WTC11 (cell line): Measurements from ENCODE around the gene MITF. TPM values are rescaled to one million over a fixed set of nuclear protein-coding genes. Genes with fewer than 3 reads are reported as not detected.

Source experiments
- ATAC-seq: fragments of 200-7000 bp; cut with Tn5 transposase; 2 replicates; pipeline ENCODE4 v1.10.0; 2021; ENCODE audit warnings: mild to moderate bottlenecking, moderate library complexity
- CTCF ChIA-PET: fragments of 300-600 bp; sonication (Branson Sonifier 250); formaldehyde crosslinking; loops from one replicate; lab custom pipeline; 2021; ENCODE audit warnings: antibody characterized with exemption; lab: Charles Lee
- POLR2A ChIA-PET: fragments of 350-600 bp; sonication (Branson Sonifier 250); formaldehyde crosslinking; loops from one replicate; lab custom pipeline; 2021; ENCODE audit warnings: antibody characterized with exemption; lab: Charles Lee
- DNase-seq: peaks from one replicate; pipeline ENCODE4 v3.0.0; 2021; ENCODE audit warnings: low spot score
- H3K27ac Mint-ChIP-seq: 2 replicates; pipeline ENCODE4 v1.8.0; 2021; ENCODE audit warnings: mixed read lengths
- H3K27me3 Mint-ChIP-seq: 2 replicates; pipeline ENCODE4 v1.8.0; 2021; ENCODE audit warnings: low read depth, mild to moderate bottlenecking, moderate library complexity, mixed read lengths
- H3K36me3 Mint-ChIP-seq: 2 replicates; pipeline ENCODE4 v1.8.0; 2021; ENCODE audit warnings: mixed read lengths
- H3K4me1 Mint-ChIP-seq: 2 replicates; pipeline ENCODE4 v1.8.0; 2022; ENCODE audit warnings: mixed read lengths
- H3K4me3 Mint-ChIP-seq: 2 replicates; pipeline ENCODE4 v1.8.0; 2021; ENCODE audit warnings: mild to moderate bottlenecking, moderate library complexity, mixed read lengths
- H3K9me3 Mint-ChIP-seq: 2 replicates; pipeline ENCODE4 v1.8.0; 2021; ENCODE audit warnings: mixed read lengths
- CTCF ChIP-seq: fragments of 200-600 bp; IDR thresholded peaks from 2 replicates; pipeline ENCODE4 v1.8.0; 2022; ENCODE audit warnings: antibody characterized with exemption
- ETV6 ChIP-seq: sonication (generic); formaldehyde crosslinking; IDR thresholded peaks from 2 replicates; pipeline ENCODE4 v1.8.1; 2022; ENCODE audit warnings: mild to moderate bottlenecking, missing genetic modification reagents
- NR1H2 ChIP-seq: sonication (generic); formaldehyde crosslinking; IDR thresholded peaks from 2 replicates; pipeline ENCODE4 v1.9.0; 2021; ENCODE audit warnings: mild to moderate bottlenecking, moderate library complexity, missing genetic modification reagents
- RORB ChIP-seq: fragments of 250-450 bp; sonication (Bioruptor Pico); IDR thresholded peaks from 2 replicates; pipeline ENCODE4 v1.9.0; 2021; ENCODE audit warnings: mild to moderate bottlenecking
- USF1 ChIP-seq: sonication (generic); formaldehyde crosslinking; IDR thresholded peaks from 2 replicates; pipeline ENCODE4 v1.8.0; 2022; ENCODE audit warnings: mild to moderate bottlenecking, missing genetic modification reagents
- ZBTB21 ChIP-seq: sonication (generic); formaldehyde crosslinking; IDR thresholded peaks from 2 replicates; pipeline ENCODE4 v1.8.1; 2023; ENCODE audit warnings: mild to moderate bottlenecking, missing genetic modification reagents, borderline replicate concordance
- ZNF121 ChIP-seq: sonication (generic); formaldehyde crosslinking; IDR thresholded peaks from 2 replicates; pipeline ENCODE4 v1.8.0; 2023; ENCODE audit warnings: missing genetic modification reagents
- ZNF138 ChIP-seq: sonication (generic); formaldehyde crosslinking; conservative IDR thresholded peaks from 2 replicates; pipeline ENCODE4 v1.8.1; 2022; ENCODE audit warnings: mild to moderate bottlenecking, moderate library complexity, missing genetic modification reagents
- ZNF263 ChIP-seq: sonication (generic); formaldehyde crosslinking; IDR thresholded peaks from 2 replicates; pipeline ENCODE4 v1.8.1; 2022; ENCODE audit warnings: low read depth, mild to moderate bottlenecking, moderate library complexity, missing genetic modification reagents
- ZNF317 ChIP-seq: sonication (generic); formaldehyde crosslinking; IDR thresholded peaks from 2 replicates; pipeline ENCODE4 v1.8.1; 2023; ENCODE audit warnings: low read depth, mild to moderate bottlenecking, moderate library complexity, missing genetic modification reagents, borderline replicate concordance
- ZNF416 ChIP-seq: fragments of 250-450 bp; sonication (Bioruptor Pico); IDR thresholded peaks from 2 replicates; pipeline ENCODE4 v1.9.0; 2021; ENCODE audit warnings: mild to moderate bottlenecking, inconsistent platforms
- total RNA-seq: library from RNA; stranded (reverse); gene quantifications from 3 replicates; pipeline ENCODE4 v1.2.3, GENCODE V29; 2021
- TF ChIP-seq, protein P1 (sequence below): sonication (generic); formaldehyde crosslinking; IDR thresholded peaks from 2 replicates; pipeline ENCODE4 v1.8.1; 2023; ENCODE audit warnings: mild to moderate bottlenecking, missing genetic modification reagents
- TF ChIP-seq, protein P2 (sequence below): sonication (generic); formaldehyde crosslinking; IDR thresholded peaks from 2 replicates; pipeline ENCODE4 v1.8.1; 2022; ENCODE audit warnings: mild to moderate bottlenecking, moderate library complexity, missing genetic modification reagents

Gene MITF
- total RNA-seq, 1 experiment from 2014 or later: 1.3 TPM

DNA sequence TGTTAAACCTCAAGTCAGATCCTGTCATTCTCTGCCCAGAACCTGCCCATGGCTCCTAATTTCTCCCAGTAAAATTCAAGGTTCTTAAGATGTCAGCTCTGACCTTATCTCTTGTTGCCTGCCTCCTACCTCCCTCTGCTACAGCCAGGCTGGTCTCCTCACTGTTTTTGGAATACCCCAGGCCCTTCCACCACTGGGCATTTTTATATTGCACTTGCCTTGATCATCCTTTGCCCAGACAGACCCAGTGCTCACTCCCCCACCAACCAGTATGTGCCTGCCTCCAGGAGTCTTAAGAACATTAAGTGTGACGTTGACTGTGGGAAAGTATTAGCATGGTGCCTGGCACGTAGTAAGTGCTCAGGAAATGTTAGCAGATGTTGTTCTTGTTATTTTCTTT lies 3.1 kb downstream of the MITF start:
- H3K4me3 Mint-ChIP-seq: no peak overlapping the region
- POLR2A ChIA-PET: no interaction called here

DNA sequence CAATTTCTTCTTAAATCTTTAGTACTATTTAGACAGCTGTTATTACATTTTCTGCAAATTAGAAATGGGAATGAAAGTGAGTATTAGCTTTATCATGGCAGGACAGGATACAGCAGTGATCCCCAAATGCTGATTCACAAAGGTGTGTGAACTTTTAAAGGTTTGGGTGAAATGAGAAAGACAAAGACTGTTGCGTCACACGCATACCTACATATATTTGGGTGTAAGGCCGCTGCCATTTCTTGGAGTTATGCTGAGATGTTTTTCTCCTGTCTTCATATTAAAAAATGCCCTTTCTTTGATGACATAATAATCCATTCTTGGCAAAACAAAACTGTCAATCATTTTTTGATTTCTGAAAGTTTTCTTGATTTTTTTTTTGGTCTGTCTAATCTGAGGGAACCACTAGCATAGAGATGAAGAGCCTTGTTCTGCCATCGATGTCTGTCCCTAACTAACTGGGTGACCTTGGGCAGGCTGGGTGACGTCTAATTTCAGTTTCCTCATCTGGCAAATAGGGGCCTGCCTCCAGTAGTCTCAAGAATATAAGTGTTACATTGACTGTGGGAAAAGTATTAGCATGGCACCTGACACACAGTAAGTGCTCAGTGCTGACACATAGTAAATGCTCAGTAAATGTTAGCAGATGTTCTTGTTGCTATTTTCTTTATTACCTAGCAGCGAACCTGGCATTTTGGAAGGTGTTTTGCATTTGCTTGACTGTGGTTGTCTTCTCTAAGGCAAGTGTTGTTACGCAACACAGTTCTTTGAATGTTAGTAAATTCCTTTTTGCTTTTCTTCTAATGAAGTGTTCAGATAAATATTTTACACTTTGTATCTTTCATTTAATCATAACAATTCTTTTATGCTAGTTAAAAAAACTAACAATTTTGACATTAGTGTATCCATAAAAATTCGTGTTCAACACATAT lies 5.0 kb downstream of the MITF start:
- peaks cover 19% of the 10 kb centered on the region for H3K27me3 Mint-ChIP-seq
- H3K9me3 Mint-ChIP-seq: no peaks in the 10 kb centered on the region
- DNase-seq (no peak), ATAC-seq (no peak)
- ChIA-PET POLR2A (no interaction called here), CTCF (no interaction called here)
- H3K4me1 Mint-ChIP-seq: peaks cover 18% of the 10 kb centered on the region
- H3K27ac Mint-ChIP-seq: no peak overlapping the region
- no peaks in the 10 kb centered on the region for H3K36me3 Mint-ChIP-seq
- no peak for TF ChIP-seq NR1H2
- no peak overlapping the region for H3K4me3 Mint-ChIP-seq

More for the DNA sequence above, 3.1 kb downstream of the MITF start:
- Mint-ChIP-seq H3K27ac (no peak overlapping the region), H3K9me3 (no peaks in the 10 kb centered on the region), H3K4me1 (peaks cover 27% of the 10 kb centered on the region), H3K36me3 (no peaks in the 10 kb centered on the region), H3K27me3 (peaks cover 34% of the 10 kb centered on the region)
- TF ChIP-seq CTCF (no peak), ZNF317 (CRISPR knock-in tag) (no peak), ETV6 (CRISPR knock-in tag) (no peak)
- TF ChIP-seq, protein P1, sequence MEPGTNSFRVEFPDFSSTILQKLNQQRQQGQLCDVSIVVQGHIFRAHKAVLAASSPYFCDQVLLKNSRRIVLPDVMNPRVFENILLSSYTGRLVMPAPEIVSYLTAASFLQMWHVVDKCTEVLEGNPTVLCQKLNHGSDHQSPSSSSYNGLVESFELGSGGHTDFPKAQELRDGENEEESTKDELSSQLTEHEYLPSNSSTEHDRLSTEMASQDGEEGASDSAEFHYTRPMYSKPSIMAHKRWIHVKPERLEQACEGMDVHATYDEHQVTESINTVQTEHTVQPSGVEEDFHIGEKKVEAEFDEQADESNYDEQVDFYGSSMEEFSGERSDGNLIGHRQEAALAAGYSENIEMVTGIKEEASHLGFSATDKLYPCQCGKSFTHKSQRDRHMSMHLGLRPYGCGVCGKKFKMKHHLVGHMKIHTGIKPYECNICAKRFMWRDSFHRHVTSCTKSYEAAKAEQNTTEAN: no peak
- ATAC-seq: no peak
- CTCF ChIA-PET: no interaction called here
- DNase-seq: no peak

GRCh38 chr3:69745505-69745904 lies 6.2 kb downstream of the MITF start:
- H3K27ac Mint-ChIP-seq: no peak overlapping the region
- no peaks in the 10 kb centered on the region for H3K36me3 Mint-ChIP-seq
- ATAC-seq: no peak
- ChIA-PET POLR2A (no interaction called here), CTCF (no interaction called here)
- H3K9me3 Mint-ChIP-seq: no peaks in the 10 kb centered on the region
- H3K27me3 Mint-ChIP-seq: peaks cover 14% of the 10 kb centered on the region
- no peak overlapping the region for H3K4me3 Mint-ChIP-seq
- peaks cover 14% of the 10 kb centered on the region for H3K4me1 Mint-ChIP-seq
- DNase-seq: no peak
- TF ChIP-seq ZNF416 (CRISPR knock-in tag) (no peak), ZNF263 (CRISPR knock-in tag) (no peak), ZNF138 (no peak), ZNF121 (CRISPR knock-in tag) (no peak), USF1 (CRISPR knock-in tag) (no peak), RORB (CRISPR knock-in tag) (no peak)
- TF ChIP-seq, protein P2, sequence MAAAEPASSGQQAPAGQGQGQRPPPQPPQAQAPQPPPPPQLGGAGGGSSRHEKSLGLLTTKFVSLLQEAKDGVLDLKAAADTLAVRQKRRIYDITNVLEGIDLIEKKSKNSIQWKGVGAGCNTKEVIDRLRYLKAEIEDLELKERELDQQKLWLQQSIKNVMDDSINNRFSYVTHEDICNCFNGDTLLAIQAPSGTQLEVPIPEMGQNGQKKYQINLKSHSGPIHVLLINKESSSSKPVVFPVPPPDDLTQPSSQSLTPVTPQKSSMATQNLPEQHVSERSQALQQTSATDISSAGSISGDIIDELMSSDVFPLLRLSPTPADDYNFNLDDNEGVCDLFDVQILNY: no peak

DNA sequence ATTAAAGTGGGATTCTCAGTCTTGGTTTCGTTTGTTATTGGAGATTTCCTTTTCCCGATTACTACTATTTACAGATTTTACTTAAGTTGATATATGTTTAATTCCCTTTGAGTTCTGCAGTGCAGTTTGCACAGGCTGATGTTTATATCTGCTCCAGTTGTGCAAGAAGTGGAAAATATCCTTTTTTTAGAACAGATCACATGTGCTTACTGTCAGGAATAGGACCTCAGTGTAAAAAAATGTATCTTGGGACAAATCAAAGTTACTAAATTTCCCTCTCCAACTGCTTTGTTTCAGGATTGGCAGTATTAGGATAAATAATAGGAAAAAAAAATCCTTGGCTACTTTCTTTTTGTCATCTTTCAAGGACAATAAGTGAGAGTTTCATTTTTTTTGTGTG lies 6.9 kb downstream of the MITF start:
- DNase-seq (no peak), ATAC-seq (no peak)
- ChIA-PET POLR2A (no interaction called here), CTCF (no interaction called here)
- TF ChIP-seq ZBTB21 (CRISPR knock-in tag): no peak
- TF ChIP-seq, protein P1: no peak
- no peak overlapping the region for H3K27ac Mint-ChIP-seq
- no peak overlapping the region for H3K4me3 Mint-ChIP-seq
- H3K27me3 Mint-ChIP-seq: peaks cover 8% of the 10 kb centered on the region
- peaks cover 8% of the 10 kb centered on the region for H3K4me1 Mint-ChIP-seq
- H3K36me3 Mint-ChIP-seq: no peaks in the 10 kb centered on the region
- H3K9me3 Mint-ChIP-seq: no peaks in the 10 kb centered on the region
